ENCODE results near the gene GPRC5A.

Gene GPRC5A

GRCh38 chr12:12898911-12899511, 7.6 kb downstream of the GPRC5A start:
- Histone ChIP-seq H3K4me1 (ENCODE audit: control insufficient read depth, insufficient read depth, low read length, poor library complexity, severe bottlenecking) (peaks cover 15% of the 10 kb centered on the region), H3K36me3 (ENCODE audit: control insufficient read depth, insufficient read depth, low read length) (no peaks in the 10 kb centered on the region), H3K9me3 (ENCODE audit: control insufficient read depth, low read length) (no peaks in the 10 kb centered on the region), H3K4me3 (ENCODE audit: extremely low read depth, insufficient read depth, low read length, poor library complexity, severe bottlenecking) (no peak overlapping the region), H3K27ac (ENCODE audit: low read depth, low read length, severe bottlenecking) (no peak overlapping the region)
- 96 to 98% methylated on average over 7 to 8 of the region's 8 CpGs for WGBS, 2 experiments (ENCODE audit: insufficient coverage in 2 of 2)

- H3K4me1 ChIP-seq (ENCODE audit: control insufficient read depth, insufficient read depth, low read length, poor library complexity, severe bottlenecking), result peaks cover 15% of the 10 kb centered on the region
- H3K4me3 ChIP-seq (ENCODE audit: extremely low read depth, insufficient read depth, low read length, poor library complexity, severe bottlenecking), result no peak overlapping the region
- 90 to 97% methylated on average over 7 to 9 of the region's 10 CpGs for WGBS, 2 experiments (ENCODE audit: insufficient coverage in 2 of 2)
- no peaks in the 10 kb centered on the region for H3K9me3 ChIP-seq (ENCODE audit: control insufficient read depth, low read length)
- no peaks in the 10 kb centered on the region for H3K36me3 ChIP-seq (ENCODE audit: control insufficient read depth, insufficient read depth, low read length)
- H3K27ac ChIP-seq (ENCODE audit: low read depth, low read length, severe bottlenecking), result no peak overlapping the region
Observed at GRCh38 chr12:12899530-12900380, 8.4 kb downstream of the GPRC5A start.

GRCh38 chr12:12900786-12901157, 9.4 kb downstream of the GPRC5A start:
- H3K4me1 ChIP-seq (ENCODE audit: control insufficient read depth, insufficient read depth, low read length, poor library complexity, severe bottlenecking), result peaks cover 15% of the 10 kb centered on the region
- no peak overlapping the region for H3K4me3 ChIP-seq (ENCODE audit: extremely low read depth, insufficient read depth, low read length, poor library complexity, severe bottlenecking)
- no peak overlapping the region for H3K27ac ChIP-seq (ENCODE audit: low read depth, low read length, severe bottlenecking)
- H3K9me3 ChIP-seq (ENCODE audit: control insufficient read depth, low read length), result no peaks in the 10 kb centered on the region
- no CpG with 5 or more reads among the region's 2 CpGs for WGBS, 2 experiments (ENCODE audit: insufficient coverage in 2 of 2)
- no peaks in the 10 kb centered on the region for H3K36me3 ChIP-seq (ENCODE audit: control insufficient read depth, insufficient read depth, low read length)

GRCh38 chr12:12901158-12901791, 9.9 kb downstream of the GPRC5A start:
- 87 to 91% methylated on average over 5 to 10 of the region's 10 CpGs for WGBS, 2 experiments (ENCODE audit: insufficient coverage in 2 of 2)
- no peaks in the 10 kb centered on the region for H3K36me3 ChIP-seq (ENCODE audit: control insufficient read depth, insufficient read depth, low read length)
- H3K4me1 ChIP-seq (ENCODE audit: control insufficient read depth, insufficient read depth, low read length, poor library complexity, severe bottlenecking), result peaks cover 15% of the 10 kb centered on the region
- no peak overlapping the region for H3K27ac ChIP-seq (ENCODE audit: low read depth, low read length, severe bottlenecking)
- H3K4me3 ChIP-seq (ENCODE audit: extremely low read depth, insufficient read depth, low read length, poor library complexity, severe bottlenecking), result no peak overlapping the region
- no peaks in the 10 kb centered on the region for H3K9me3 ChIP-seq (ENCODE audit: control insufficient read depth, low read length)

- Histone ChIP-seq H3K4me3 (ENCODE audit: extremely low read depth, insufficient read depth, low read length, poor library complexity, severe bottlenecking) (no peak overlapping the region), H3K27ac (ENCODE audit: low read depth, low read length, severe bottlenecking) (no peak overlapping the region), H3K36me3 (ENCODE audit: control insufficient read depth, insufficient read depth, low read length) (no peaks in the 10 kb centered on the region), H3K9me3 (ENCODE audit: control insufficient read depth, low read length) (no peaks in the 10 kb centered on the region), H3K4me1 (ENCODE audit: control insufficient read depth, insufficient read depth, low read length, poor library complexity, severe bottlenecking) (peaks cover 15% of the 10 kb centered on the region)
Observed at GRCh38 chr12:12902036-12902435, 10.7 kb downstream of the GPRC5A start.

GRCh38 chr12:12903642-12904609, 12.6 kb downstream of the GPRC5A start:
- Histone ChIP-seq H3K9me3 (ENCODE audit: control insufficient read depth, low read length) (no peaks in the 10 kb centered on the region), H3K4me3 (ENCODE audit: extremely low read depth, insufficient read depth, low read length, poor library complexity, severe bottlenecking) (no peak overlapping the region), H3K4me1 (ENCODE audit: control insufficient read depth, insufficient read depth, low read length, poor library complexity, severe bottlenecking) (peaks cover 15% of the 10 kb centered on the region), H3K27ac (ENCODE audit: low read depth, low read length, severe bottlenecking) (no peak overlapping the region), H3K36me3 (ENCODE audit: control insufficient read depth, insufficient read depth, low read length) (no peaks in the 10 kb centered on the region)
- 97 to 99% methylated on average over 6 to 7 of the region's 14 CpGs for WGBS, 2 experiments (ENCODE audit: insufficient coverage in 2 of 2)

GRCh38 chr12:12907552-12907951, 16.2 kb downstream of the GPRC5A start:
- no peaks in the 10 kb centered on the region for H3K36me3 ChIP-seq (ENCODE audit: control insufficient read depth, insufficient read depth, low read length)
- H3K9me3 ChIP-seq (ENCODE audit: control insufficient read depth, low read length), result no peaks in the 10 kb centered on the region
- no peak overlapping the region for H3K27ac ChIP-seq (ENCODE audit: low read depth, low read length, severe bottlenecking)
- H3K4me3 ChIP-seq (ENCODE audit: extremely low read depth, insufficient read depth, low read length, poor library complexity, severe bottlenecking), result no peak overlapping the region
- WGBS, 2 experiments (ENCODE audit: insufficient coverage in 2 of 2), result 90 to 93% methylated on average over 2 to 4 of the region's 5 CpGs
- H3K4me1 ChIP-seq (ENCODE audit: control insufficient read depth, insufficient read depth, low read length, poor library complexity, severe bottlenecking), result peaks cover 9% of the 10 kb centered on the region

GRCh38 chr12:12908252-12908651, 16.9 kb downstream of the GPRC5A start:
- H3K9me3 ChIP-seq (ENCODE audit: control insufficient read depth, low read length), result no peaks in the 10 kb centered on the region
- H3K36me3 ChIP-seq (ENCODE audit: control insufficient read depth, insufficient read depth, low read length), result no peaks in the 10 kb centered on the region
- peaks cover 15% of the 10 kb centered on the region for H3K4me1 ChIP-seq (ENCODE audit: control insufficient read depth, insufficient read depth, low read length, poor library complexity, severe bottlenecking)
- H3K27ac ChIP-seq (ENCODE audit: low read depth, low read length, severe bottlenecking), result no peak overlapping the region
- H3K4me3 ChIP-seq (ENCODE audit: extremely low read depth, insufficient read depth, low read length, poor library complexity, severe bottlenecking), result no peak overlapping the region
- WGBS, 2 experiments (ENCODE audit: insufficient coverage in 2 of 2), result 90 to 93% methylated on average over 14 of the region's 14 CpGs

- no peak overlapping the region for H3K4me3 ChIP-seq (ENCODE audit: extremely low read depth, insufficient read depth, low read length, poor library complexity, severe bottlenecking)
- peaks cover 19% of the 10 kb centered on the region for H3K4me1 ChIP-seq (ENCODE audit: control insufficient read depth, insufficient read depth, low read length, poor library complexity, severe bottlenecking)
- H3K36me3 ChIP-seq (ENCODE audit: control insufficient read depth, insufficient read depth, low read length), result no peaks in the 10 kb centered on the region
- H3K27ac ChIP-seq (ENCODE audit: low read depth, low read length, severe bottlenecking), result no peak overlapping the region
- 96 to 98% methylated on average over 11 to 12 of the region's 12 CpGs for WGBS, 2 experiments (ENCODE audit: insufficient coverage in 2 of 2)
- H3K9me3 ChIP-seq (ENCODE audit: control insufficient read depth, low read length), result no peaks in the 10 kb centered on the region
Observed at GRCh38 chr12:12908711-12909110, 17.3 kb downstream of the GPRC5A start.

- Histone ChIP-seq H3K4me3 (ENCODE audit: extremely low read depth, insufficient read depth, low read length, poor library complexity, severe bottlenecking) (no peak overlapping the region), H3K27ac (ENCODE audit: low read depth, low read length, severe bottlenecking) (peak overlapping the region; percentile 49), H3K36me3 (ENCODE audit: control insufficient read depth, insufficient read depth, low read length) (no peaks in the 10 kb centered on the region), H3K9me3 (ENCODE audit: control insufficient read depth, low read length) (no peaks in the 10 kb centered on the region), H3K4me1 (ENCODE audit: control insufficient read depth, insufficient read depth, low read length, poor library complexity, severe bottlenecking) (peaks cover 26% of the 10 kb centered on the region)
- 88 to 94% methylated on average over 2 of the region's 4 CpGs for WGBS, 2 experiments (ENCODE audit: insufficient coverage in 2 of 2)
Observed at GRCh38 chr12:12909228-12909994, 18.0 kb downstream of the GPRC5A start.
